SK-N-SH (cell line): Measurements from ENCODE around the gene HIGD1C. TPM values are rescaled to one million over a fixed set of nuclear protein-coding genes. Genes with fewer than 3 reads are reported as not detected.

Source experiments
- CTCF ChIA-PET: fragments of 300-600, 350-600 bp; formaldehyde crosslinking; extraction: SDS; loops from one replicate; lab custom pipeline; 2021; lab: Yijun Ruan, JAX
- POLR2A ChIA-PET: fragments of 350-600 bp; sonication (Branson Sonifier 250); formaldehyde crosslinking; extraction: SDS; loops from one replicate; lab custom pipeline; 2020; ENCODE audit warnings: antibody characterized with exemption, inconsistent platforms; lab: Yijun Ruan, JAX
- DNase-seq: peaks from one replicate; pipeline ENCODE4 v3.0.0; 2012
- H2AFZ ChIP-seq: fragments of 200-600 bp; sonication (generic); 2 replicates; pipeline ENCODE4 v1.8.1; 2016; ENCODE audit warnings: antibody characterized with exemption, mild to moderate bottlenecking, low read depth
- H3F3A ChIP-seq: fragments of 200-600 bp; sonication (generic); replicated peaks from 2 replicates; pipeline ENCODE3; 2016; ENCODE audit warnings: antibody characterized with exemption, mild to moderate bottlenecking; ENCODE audit not compliant: insufficient read depth
- H3K27ac ChIP-seq, 2 experiments: fragments of 200-500 bp in 1 of 2; fragments of 200-600 bp in 1 of 2; sonication (Bioruptor generic) in 1 of 2; sonication (generic), shearing (Covaris generic) in 1 of 2; 2 replicates each; pipeline versions ENCODE4 v1.5.1 to v1.6.1; 2014 to 2016; ENCODE audit warnings: low read depth in 2 of 2, inconsistent platforms in 1 of 2, low read length in 1 of 2, mild to moderate bottlenecking in 1 of 2, mixed read lengths in 1 of 2
- H3K27me3 ChIP-seq: fragments of 200-600 bp; sonication (generic), shearing (Covaris generic); 2 replicates; pipeline ENCODE4 v1.6.1; 2016; ENCODE audit warnings: mixed run types; ENCODE audit not compliant: insufficient read depth
- H3K36me3 ChIP-seq, 2 experiments: fragments of 200-500 bp in 1 of 2; fragments of 200-600 bp in 1 of 2; sonication (Bioruptor generic) in 1 of 2; sonication (generic) in 1 of 2; replicated peaks in 1 of 2; 2 replicates each; pipeline versions ENCODE3 to v1.5.1; 2014 to 2016; ENCODE audit warnings: low read length in 1 of 2, mild to moderate bottlenecking in 1 of 2; ENCODE audit not compliant: insufficient read depth in 2 of 2, control insufficient read depth in 1 of 2
- H3K4me1 ChIP-seq, 2 experiments: fragments of 200-500 bp in 1 of 2; fragments of 200-600 bp in 1 of 2; sonication (Bioruptor generic) in 1 of 2; sonication (generic), shearing (Covaris generic) in 1 of 2; 2 replicates each; pipeline versions ENCODE4 v1.5.1 to v1.6.1; 2014 to 2016; ENCODE audit warnings: low read depth in 1 of 2, low read length in 1 of 2, mixed run types in 1 of 2; ENCODE audit not compliant: insufficient read depth in 2 of 2, control insufficient read depth in 1 of 2
- H3K4me2 ChIP-seq: fragments of 200-600 bp; sonication (generic), shearing (Covaris generic); 2 replicates; pipeline ENCODE4 v1.6.1; 2017; ENCODE audit warnings: mixed run types
- H3K4me3 ChIP-seq, 2 experiments: fragments of 200-500 bp in 1 of 2; fragments of 200-600 bp in 1 of 2; sonication (Bioruptor generic) in 1 of 2; sonication (generic), shearing (Covaris generic) in 1 of 2; 2 replicates each; pipeline versions ENCODE4 v1.5.1 to v1.8.1; 2014 to 2016; ENCODE audit warnings: low read depth in 2 of 2, inconsistent platforms in 1 of 2, low read length in 1 of 2, mild to moderate bottlenecking in 1 of 2, mixed read lengths in 1 of 2, moderate library complexity in 1 of 2
- H3K79me2 ChIP-seq: fragments of 200-600 bp; sonication (generic); 2 replicates; pipeline ENCODE4 v1.8.1; 2017; ENCODE audit warnings: mild to moderate bottlenecking; ENCODE audit not compliant: insufficient read depth
- H3K9ac ChIP-seq: fragments of 200-600 bp; sonication (generic); 2 replicates; pipeline ENCODE4 v1.6.1; 2017; ENCODE audit warnings: mixed run types
- H3K9me2 ChIP-seq: fragments of 200-600 bp; sonication (generic); 2 replicates; pipeline ENCODE4 v1.6.1; 2017; ENCODE audit warnings: mixed run types
- H3K9me3 ChIP-seq: fragments of 200-600 bp; sonication (generic); 2 replicates; pipeline ENCODE4 v1.6.1; 2017; ENCODE audit warnings: mixed run types, mild to moderate bottlenecking, moderate library complexity
- H4K20me1 ChIP-seq: fragments of 200-600 bp; sonication (generic); 2 replicates; pipeline ENCODE4 v1.6.1; 2017; ENCODE audit warnings: mild to moderate bottlenecking, mixed run types; ENCODE audit not compliant: insufficient read depth
- CHD2 ChIP-seq: fragments of 150-350 bp; IDR thresholded peaks from 2 replicates; pipeline ENCODE4 v1.6.1; 2018; ENCODE audit warnings: low read length; ENCODE audit not compliant: partially characterized antibody
- CTCF ChIP-seq: fragments of 200-600 bp; sonication (generic); IDR thresholded peaks from 2 replicates; pipeline ENCODE4 v1.6.1; 2017; ENCODE audit warnings: antibody characterized with exemption, mild to moderate bottlenecking, moderate library complexity
- EP300 ChIP-seq, 2 experiments: IDR thresholded peaks; 2 replicates each; pipeline versions ENCODE4 v1.4.0 to v1.6.1; 2012; ENCODE audit warnings: borderline replicate concordance in 1 of 2, low read depth in 1 of 2, low read length in 1 of 2
- FOSL2 ChIP-seq: IDR thresholded peaks from 2 replicates; pipeline ENCODE4 v1.4.0; 2012; ENCODE audit warnings: low read depth, mild to moderate bottlenecking, moderate library complexity, borderline replicate concordance
- GABPA ChIP-seq: IDR thresholded peaks from 2 replicates; pipeline ENCODE4 v1.4.0; 2012; ENCODE audit warnings: low read depth, mild to moderate bottlenecking
- IRF3 ChIP-seq: fragments of 150-350 bp; IDR thresholded peaks from 2 replicates; pipeline ENCODE4 v1.6.1; 2016; ENCODE audit warnings: mild to moderate bottlenecking, low read depth, low read length
- POLR2AphosphoS5 ChIP-seq: IDR thresholded peaks from 2 replicates; pipeline ENCODE4 v1.6.1; 2012; ENCODE audit warnings: low read depth, low read length
- RAD21 ChIP-seq: IDR thresholded peaks from 2 replicates; pipeline ENCODE4 v1.6.1; 2012; ENCODE audit warnings: mild to moderate bottlenecking, low read length
- RCOR1 ChIP-seq: fragments of 150-350 bp; IDR thresholded peaks from 2 replicates; pipeline ENCODE4 v1.6.1; 2017; ENCODE audit warnings: antibody characterized with exemption, low read length
- RFX5 ChIP-seq: IDR thresholded peaks from 2 replicates; pipeline ENCODE4 v1.6.1; 2012; ENCODE audit warnings: mild to moderate bottlenecking, improper control_type of control experiment, low read length
- SMC3 ChIP-seq: IDR thresholded peaks from 2 replicates; pipeline ENCODE4 v1.6.1; 2012; ENCODE audit warnings: low read depth, low read length, improper control_type of control experiment
- TEAD4 ChIP-seq: IDR thresholded peaks from 2 replicates; pipeline ENCODE4 v1.4.0; 2012; ENCODE audit warnings: mild to moderate bottlenecking, borderline replicate concordance; ENCODE audit not compliant: insufficient read depth
- USF1 ChIP-seq: IDR thresholded peaks from 2 replicates; pipeline ENCODE4 v1.4.0; 2012; ENCODE audit warnings: low read depth, borderline replicate concordance
- USF2 ChIP-seq: fragments of 150-350 bp; IDR thresholded peaks from 2 replicates; pipeline ENCODE4 v1.6.1; 2017; ENCODE audit warnings: antibody characterized with exemption, low read length, low read depth, borderline replicate concordance
- YY1 ChIP-seq: IDR thresholded peaks from 2 replicates; pipeline ENCODE4 v1.4.0; 2012; ENCODE audit warnings: low read depth, mild to moderate bottlenecking
- ZBTB33 ChIP-seq: IDR thresholded peaks from 2 replicates; pipeline ENCODE4 v1.4.0; 2012; ENCODE audit warnings: low read depth, borderline replicate concordance
- WGBS: methylation state at CpG from one replicate; pipeline ENCODE4 v1.1.6; 2017; ENCODE audit warnings: low lambda C conversion rate; 5-methylcytosine and 5-hydroxymethylcytosine counted together
- polyA plus RNA-seq, 3 experiments: library from polyadenylated mRNA; depleted of rRNA; stranded (reverse); fragments of >200 nt; gene quantifications; 2 replicates each; pipeline ENCODE4 v1.2.3, GENCODE V29; 2012

HIGD1C gene
- polyA plus RNA-seq, 1 of the 3 experiments (the other 2 are of a cell fraction) = not detected

- Histone ChIP-seq H3K4me2 (no peak overlapping the region), H3F3A (peaks cover 24% of the 10 kb centered on the region), H3K79me2 (no peaks in the 10 kb centered on the region), H3K9me3 (no peaks in the 10 kb centered on the region), H3K4me3 (no peak overlapping the region), H2AFZ (no peak overlapping the region), H4K20me1 (no peaks in the 10 kb centered on the region), H3K9me2 (no peaks in the 10 kb centered on the region), H3K36me3 (peaks cover 39 to 49% of the 10 kb centered on the region in 2 experiments), H3K9ac (no peak overlapping the region), H3K27ac (no peak overlapping the region), H3K4me1 (peaks cover 2 to 11% of the 10 kb centered on the region in 2 experiments; a peak in 1 of 4 replicates), H3K27me3 (no peaks in the 10 kb centered on the region)
- WGBS = 94% methylated on average over 5 of the region's 5 CpGs
- ChIA-PET POLR2A (interaction anchor here (0.9 kb wide), 1 partner anchor 224 kb away, joined by 3 read pairs; no protein-coding TSS in a partner anchor), CTCF (interaction anchor here (0.8 to 9.9 kb wide), 6 partner anchors 8 to 353 kb away, joined by 3 to 186 read pairs (median 17); partner anchors contain the start of gene ATF1)
- TF ChIP-seq FOSL2 = no peak
- no peak for TF ChIP-seq RFX5
- TF ChIP-seq TEAD4 = no peak
- no peak for TF ChIP-seq POLR2AphosphoS5
- TF ChIP-seq GABPA = no peak
- TF ChIP-seq CHD2 = no peak
- TF ChIP-seq IRF3 = no peak
- TF ChIP-seq RAD21 = no peak
- no peak for TF ChIP-seq SMC3
- no peak for TF ChIP-seq YY1
- no peak for TF ChIP-seq ZBTB33
- TF ChIP-seq EP300 (IDR thresholded peaks at IDR 0.05; ENCODE audit: borderline replicate concordance in 1 of 2, low read depth in 1 of 2, low read length in 1 of 2) = no peak
- no peak for TF ChIP-seq CTCF
- no peak for TF ChIP-seq USF2
- no peak for TF ChIP-seq USF1
- TF ChIP-seq RCOR1 = no peak
- DNase-seq = no peak
Observed at GRCh38 chr12:50988871-50989270, 36.5 kb downstream of the HIGD1C start.
